GM18517 (cell line): Measurements from ENCODE around the gene MYO9B.
A peak's percentile ranks its signal among the peaks of the same experiment; 100 is the strongest.

Experiments
- ATAC-seq: cut with Tn5 transposase; IDR thresholded peaks from one replicate; pipeline ENCODE4 v1.9.1; 2021; ENCODE audit warnings: mild to moderate bottlenecking, moderate library complexity; ENCODE audit not compliant: unreplicated experiment

The MYO9B gene

GRCh38 chr19:17260842-17261325, 185.3 kb downstream of the MYO9B start:
- ATAC-seq = peak; percentile 72

- ATAC-seq = no peak
Observed at GRCh38 chr19:17262557-17262956, 187.0 kb downstream of the MYO9B start.
